GM19023 (cell line): ENCODE data around the gene ASB2.

Experiments used
- ATAC-seq: cut with Tn5 transposase; IDR thresholded peaks from one replicate; pipeline ENCODE4 v1.9.1; 2021; ENCODE audit warnings: mild to moderate bottlenecking, moderate library complexity; ENCODE audit not compliant: unreplicated experiment

Gene ASB2

GRCh38 chr14:93909429-93910128, 66.8 kb downstream of the ASB2 start:
- no peak for ATAC-seq

GRCh38 chr14:93906341-93907329, 69.7 kb downstream of the ASB2 start:
- no peak for ATAC-seq

- no peak for ATAC-seq
Measured at GRCh38 chr14:93905623-93906022, 70.7 kb downstream of the ASB2 start.

- no peak for ATAC-seq
Measured at GRCh38 chr14:93903342-93904184, 72.8 kb downstream of the ASB2 start.

- no peak for ATAC-seq
Measured at GRCh38 chr14:93902619-93903307, 73.6 kb downstream of the ASB2 start.

GRCh38 chr14:93901813-93902212, 74.6 kb downstream of the ASB2 start:
- no peak for ATAC-seq

GRCh38 chr14:93898731-93899130, 77.6 kb downstream of the ASB2 start:
- no peak for ATAC-seq

- ATAC-seq, result no peak
Measured at GRCh38 chr14:93898081-93898611, 78.2 kb downstream of the ASB2 start.

- no peak for ATAC-seq
Measured at GRCh38 chr14:93897476-93897845, 78.9 kb downstream of the ASB2 start.

- ATAC-seq, result no peak
Measured at GRCh38 chr14:93895023-93895604, 81.3 kb downstream of the ASB2 start.

GRCh38 chr14:93893661-93894261, 82.6 kb downstream of the ASB2 start:
- no peak for ATAC-seq

GRCh38 chr14:93892923-93893558, 83.3 kb downstream of the ASB2 start:
- ATAC-seq, result no peak

GRCh38 chr14:93892505-93892839, 83.9 kb downstream of the ASB2 start:
- ATAC-seq, result no peak

GRCh38 chr14:93891756-93892504, 84.4 kb downstream of the ASB2 start:
- ATAC-seq, result no peak

GRCh38 chr14:93889739-93890483, 86.5 kb downstream of the ASB2 start:
- ATAC-seq, result no peak

- ATAC-seq, result no peak
Measured at GRCh38 chr14:93888995-93889394, 87.4 kb downstream of the ASB2 start.

GRCh38 chr14:93884950-93885349, 91.4 kb downstream of the ASB2 start:
- ATAC-seq, result no peak
